ENCODE measurements around the gene CEP20. TPM values are rescaled to one million over a fixed set of nuclear protein-coding genes. Genes with fewer than 3 reads are reported as not detected.

Gene CEP20
- total RNA-seq, 2 experiments from 2014 or later: 40.0 to 43.8 TPM

DNA sequence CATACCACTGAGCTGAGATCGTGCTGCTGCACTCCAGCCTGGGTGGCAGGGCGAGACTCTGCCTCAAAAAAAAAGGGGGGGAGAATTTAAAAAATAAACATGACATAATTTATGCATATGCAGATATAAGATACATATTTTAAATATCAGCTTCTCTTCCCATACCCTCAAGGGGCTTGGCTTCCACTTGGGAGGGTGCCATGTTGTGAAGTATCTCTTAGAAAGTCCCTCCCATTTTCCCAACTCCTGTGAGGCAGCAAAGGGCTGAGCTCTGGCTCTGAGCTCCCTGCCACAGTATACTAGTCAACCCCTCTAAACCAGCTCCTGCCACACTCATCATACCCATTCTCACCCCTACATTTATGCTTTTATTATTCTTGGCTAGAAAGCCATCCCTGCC, 71.0 kb downstream of the CEP20 start:
- Mint-ChIP-seq H3K27me3 (peaks cover 2% of the 10 kb centered on the region), H3K4me1 (ENCODE audit: low read depth) (no peaks in the 10 kb centered on the region), H3K27ac (no peak overlapping the region), H3K36me3 (no peaks in the 10 kb centered on the region), H3K9me3 (peaks cover 18% of the 10 kb centered on the region), H3K4me3 (no peak overlapping the region)
- ChIA-PET POLR2A (no interaction called here), CTCF (interaction anchor here (1.3 kb wide), 2 partner anchors 21 to 40 kb away, joined by 3 to 4 read pairs; no protein-coding TSS in a partner anchor)
- intact Hi-C loops (cut with micrococcal nuclease): no loop called here
- DNase-seq: no peak

DNA sequence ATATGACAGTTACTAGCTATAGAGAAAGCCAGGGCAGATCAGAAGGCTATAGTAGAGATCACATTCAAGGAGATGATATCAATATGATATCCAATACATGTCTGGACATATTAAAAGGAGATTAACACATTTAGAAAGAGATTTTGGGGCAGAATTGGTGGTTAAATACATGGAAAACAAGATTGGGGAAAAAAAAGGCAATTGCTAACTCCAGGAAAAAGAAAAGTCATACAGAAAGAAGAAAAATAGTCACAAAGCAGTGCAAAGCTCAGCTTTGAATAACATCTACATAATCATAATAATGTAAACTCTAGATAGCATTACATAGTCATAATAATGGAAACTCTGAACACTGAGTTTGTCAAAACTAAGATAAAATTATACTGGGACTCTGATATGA, 72.2 kb downstream of the CEP20 start:
- no peak for DNase-seq
- CTCF ChIA-PET: interaction anchor here (1.3 kb wide), 1 partner anchor 20 kb away, joined by 3 read pairs; no protein-coding TSS in a partner anchor
- POLR2A ChIA-PET: no interaction called here
- intact Hi-C loops (cut with micrococcal nuclease): no loop called here
- Mint-ChIP-seq H3K36me3 (no peaks in the 10 kb centered on the region), H3K27ac (no peak overlapping the region), H3K27me3 (peaks cover 6% of the 10 kb centered on the region), H3K9me3 (peaks cover 18% of the 10 kb centered on the region), H3K4me3 (no peak overlapping the region), H3K4me1 (ENCODE audit: low read depth) (no peaks in the 10 kb centered on the region)

Other genes starting within 250 kb of the CEP20 start
- gene MARF1, start 245.4 kb downstream of the CEP20 start, total RNA-seq: 10 to 100 TPM; 61.9 to 62.6 TPM
- 100 to 1,000 TPM; 117 to 119 TPM for gene NDE1, start 238.4 kb downstream of the CEP20 start, total RNA-seq
- gene MYH11, start 31.6 kb downstream of the CEP20 start, total RNA-seq: under 1 TPM in 1 of 2 experiments, not detected in 1; 0.07 TPM
- gene ABCC1, start 61.0 kb upstream of the CEP20 start, total RNA-seq: 10 to 100 TPM; 49.1 to 50.3 TPM

Data from activated CD4-positive, alpha-beta memory T cell treated with anti-CD3 and anti-CD28 coated beads for 36 hours (primary cell).